Hippocampal formation (tissue), 2 donors: ENCODE data around the gene TOP1.
A peak's percentile ranks its signal among the peaks of the same experiment; 100 is the strongest.
"Not testable (repeated sequence)": the region's sequence is repeated elsewhere in the genome, so short reads cannot be mapped to it uniquely, and the experiment has no call there.

Source experiments
- DNase-seq, 2 donors: peaks; one replicate each; lab custom pipeline; 2025; lab: John Stamatoyannopoulos, UW

The TOP1 gene

DNA sequence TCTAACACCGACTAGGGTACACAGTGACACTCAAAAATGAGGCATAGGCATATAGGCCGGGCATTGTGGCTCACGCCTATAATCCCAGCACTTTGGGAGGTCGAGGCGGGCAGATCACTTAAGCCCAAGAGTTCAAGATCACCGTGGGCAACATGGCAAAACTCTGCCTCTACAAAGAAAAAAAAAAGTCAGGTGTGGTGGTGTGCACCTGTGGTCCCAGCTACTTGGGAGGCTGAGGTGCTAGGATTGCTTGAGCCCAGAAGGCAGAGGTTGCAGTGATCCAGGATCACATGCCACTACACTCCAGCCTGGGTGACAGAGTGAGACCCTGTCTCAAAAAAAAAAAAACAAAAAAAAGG is 24.7 kb upstream of the TOP1 start:
- not testable (repeated sequence) for DNase-seq

DNA sequence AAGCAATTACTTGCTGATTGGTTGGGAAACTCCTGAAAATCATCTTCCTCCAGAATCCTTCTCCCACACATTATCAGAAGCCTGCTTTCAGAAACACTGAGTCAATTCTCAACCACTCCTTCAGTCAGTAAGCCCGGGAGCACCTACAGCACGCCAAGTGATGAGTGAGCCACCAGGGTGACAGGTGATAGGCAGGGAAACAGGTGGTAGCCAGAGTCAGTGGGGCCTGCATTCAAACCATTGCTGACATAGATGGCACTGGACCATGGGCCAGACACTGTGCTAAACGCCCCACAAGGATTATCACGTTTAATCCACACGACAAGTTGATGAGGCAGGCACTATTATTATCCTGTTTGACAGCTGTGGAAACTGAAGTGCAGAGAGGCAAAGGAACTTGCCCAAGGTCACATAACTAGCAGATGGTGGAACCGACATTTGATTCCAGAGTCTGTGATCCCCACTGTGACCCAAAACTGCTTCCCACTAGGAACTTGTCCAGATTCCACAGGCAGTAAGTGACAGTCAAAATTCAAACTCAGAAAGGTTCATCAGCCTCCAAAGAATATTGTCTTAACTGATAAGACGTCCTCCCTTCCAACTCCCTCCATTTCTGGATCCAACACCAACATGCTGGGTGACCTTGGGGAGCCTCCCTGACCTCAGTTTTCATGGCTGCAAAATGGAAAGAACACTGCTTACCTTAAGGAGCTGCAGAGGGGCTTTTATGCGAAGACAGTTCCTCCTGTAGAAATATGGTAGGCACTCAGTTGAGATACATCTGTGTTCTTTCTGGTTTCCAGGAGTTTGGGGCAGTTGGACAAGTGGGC is 23.9 kb upstream of the TOP1 start:
- DNase-seq = no peak

DNA sequence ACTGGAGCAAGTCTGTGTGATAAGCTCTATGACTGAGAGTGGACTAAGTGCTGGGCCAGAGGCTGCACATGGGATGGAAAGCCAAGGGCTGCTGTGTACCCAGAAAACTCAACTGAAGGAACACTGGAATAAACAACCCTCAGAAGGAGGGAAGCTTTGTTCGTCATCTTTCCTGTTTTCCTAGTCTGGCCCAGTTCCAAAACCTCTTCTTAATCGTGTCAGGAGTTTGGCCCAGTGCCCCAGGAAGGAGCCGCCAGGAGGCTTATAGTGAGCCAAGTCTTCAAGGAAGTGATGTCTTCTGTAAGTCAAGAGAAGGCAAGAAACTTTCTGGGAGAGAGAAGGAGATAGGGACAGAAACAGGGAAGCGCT is 23.3 kb upstream of the TOP1 start:
- DNase-seq = no peak

DNA sequence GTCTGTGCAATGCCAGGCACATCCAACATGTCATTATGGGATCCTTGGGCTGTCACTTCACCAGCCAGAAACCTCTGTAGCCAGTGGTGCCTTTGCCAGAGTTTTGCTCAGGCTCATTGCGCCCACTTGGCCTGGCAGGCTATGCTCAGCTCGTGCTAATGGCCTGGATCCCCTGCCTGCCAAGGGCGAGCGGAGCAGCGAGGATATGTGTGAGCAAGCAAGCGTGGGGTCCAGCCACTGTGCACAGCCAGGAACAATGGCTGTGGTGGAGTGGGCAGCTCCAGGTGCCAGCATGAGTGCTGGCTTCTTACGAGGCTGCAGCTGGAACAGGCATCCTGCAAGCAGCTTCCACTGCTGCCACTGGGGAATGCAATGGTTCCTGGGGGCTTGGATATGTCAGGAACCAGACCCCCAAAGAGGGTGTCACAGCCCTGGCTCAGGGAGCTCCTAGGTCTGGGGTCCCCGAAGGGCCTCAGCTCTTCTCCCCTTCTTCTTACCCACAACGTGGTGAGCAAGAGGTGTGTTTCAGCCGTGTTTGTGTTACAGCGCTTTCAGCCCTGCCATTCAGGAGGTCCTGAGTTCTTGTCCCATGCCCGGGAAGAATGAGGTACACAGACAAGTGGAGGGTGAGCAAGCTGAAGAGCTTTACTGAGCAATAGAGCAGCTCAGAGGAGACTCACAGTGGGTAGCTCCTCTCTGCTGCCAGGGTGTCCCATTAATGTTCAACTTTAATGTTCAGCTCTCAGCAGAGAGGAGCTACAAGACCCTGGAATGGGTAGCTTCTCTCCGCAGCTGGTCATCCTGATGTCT is 22.3 kb upstream of the TOP1 start:
- no peak for DNase-seq

DNA sequence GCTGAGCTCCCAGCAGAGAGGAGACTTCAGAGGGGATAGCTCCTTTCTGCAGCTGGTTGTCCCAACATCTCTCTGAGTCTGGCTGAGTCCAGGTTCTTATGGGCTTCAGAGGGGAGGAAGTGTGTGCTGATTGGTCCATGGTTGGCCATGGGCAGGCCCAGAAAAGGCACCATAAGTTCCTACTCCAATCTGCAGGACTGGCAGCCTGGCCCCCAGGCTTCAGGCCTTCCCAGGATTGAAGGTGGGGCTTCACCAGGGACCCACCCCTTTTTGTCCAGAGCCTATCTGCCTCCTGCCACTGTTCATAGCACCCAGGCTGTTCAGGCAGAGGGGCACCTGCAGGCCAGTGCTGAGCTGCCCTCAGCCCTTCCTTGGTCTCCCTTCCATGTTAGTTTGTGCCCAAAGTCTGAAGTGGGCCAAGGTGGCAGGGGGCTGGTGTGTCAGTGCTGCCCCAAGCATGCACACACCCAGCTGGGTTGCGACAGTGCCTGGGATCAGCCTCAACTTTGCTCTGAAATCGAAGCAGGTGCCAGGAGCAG is 21.6 kb upstream of the TOP1 start:
- DNase-seq = no peak

DNA sequence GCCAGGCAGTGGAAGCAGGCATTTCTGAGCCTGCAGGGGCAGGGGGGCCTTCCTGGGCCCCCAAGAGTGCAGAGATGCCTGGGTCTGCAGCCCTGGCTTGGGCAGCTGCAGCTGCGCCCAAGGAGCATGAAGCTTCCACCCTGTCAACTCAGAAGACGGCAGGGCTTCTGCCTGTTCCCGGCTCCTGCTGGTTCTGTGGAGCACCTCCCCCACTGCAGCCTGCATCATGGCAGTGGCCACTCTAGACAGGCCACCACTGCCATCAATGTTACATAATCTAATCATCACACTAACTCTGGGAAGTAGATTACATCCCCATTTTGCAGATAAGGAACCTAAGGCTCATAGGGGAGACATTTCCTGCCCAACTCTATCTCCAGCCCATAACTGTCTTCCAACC is 21.1 kb upstream of the TOP1 start:
- no peak for DNase-seq

DNA sequence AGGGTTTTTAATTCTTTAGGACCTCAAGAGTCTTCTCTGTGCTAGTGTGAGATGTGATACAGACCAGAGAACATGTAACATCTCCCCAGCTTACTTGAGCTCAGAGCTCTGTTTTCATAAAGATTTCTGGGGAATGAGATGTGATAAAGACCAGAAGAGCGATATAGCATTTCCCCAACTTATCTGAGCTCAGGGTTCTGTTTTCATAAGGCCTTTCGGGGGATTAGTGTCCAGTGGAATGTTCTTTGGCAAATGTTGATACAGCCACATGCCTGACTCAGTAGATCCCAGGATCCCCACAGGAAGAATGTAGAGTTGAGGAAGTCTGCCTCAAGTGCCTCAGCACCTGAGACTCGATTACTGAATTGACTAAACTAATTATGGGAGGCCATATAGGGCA is 18.7 kb upstream of the TOP1 start:
- no peak for DNase-seq

DNA sequence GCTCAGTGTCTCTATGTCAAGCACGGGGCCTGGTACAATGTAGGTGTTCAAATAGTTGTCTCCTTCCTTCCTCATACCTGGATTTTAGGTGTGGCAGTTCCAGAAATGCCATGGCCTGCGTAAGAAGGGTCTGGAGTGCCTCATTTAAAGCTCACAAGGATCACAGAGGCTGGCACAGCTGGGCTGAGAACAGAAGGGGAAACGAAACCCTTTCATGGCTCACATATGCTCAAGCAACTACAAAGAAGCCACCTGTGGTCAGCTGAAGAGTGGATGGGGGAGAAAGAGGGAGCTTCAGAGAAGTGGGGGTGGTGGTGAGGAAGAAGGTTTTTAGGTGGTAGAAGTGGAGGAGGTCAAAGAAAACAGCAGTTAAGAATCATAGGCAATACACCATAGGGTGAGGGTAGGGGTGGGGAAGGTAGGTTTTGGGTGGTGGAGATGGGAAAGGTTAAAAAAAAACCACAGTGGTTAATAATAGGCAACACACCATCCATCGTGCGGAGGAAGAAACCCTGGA is 17.0 kb upstream of the TOP1 start:
- DNase-seq = no peak

DNA sequence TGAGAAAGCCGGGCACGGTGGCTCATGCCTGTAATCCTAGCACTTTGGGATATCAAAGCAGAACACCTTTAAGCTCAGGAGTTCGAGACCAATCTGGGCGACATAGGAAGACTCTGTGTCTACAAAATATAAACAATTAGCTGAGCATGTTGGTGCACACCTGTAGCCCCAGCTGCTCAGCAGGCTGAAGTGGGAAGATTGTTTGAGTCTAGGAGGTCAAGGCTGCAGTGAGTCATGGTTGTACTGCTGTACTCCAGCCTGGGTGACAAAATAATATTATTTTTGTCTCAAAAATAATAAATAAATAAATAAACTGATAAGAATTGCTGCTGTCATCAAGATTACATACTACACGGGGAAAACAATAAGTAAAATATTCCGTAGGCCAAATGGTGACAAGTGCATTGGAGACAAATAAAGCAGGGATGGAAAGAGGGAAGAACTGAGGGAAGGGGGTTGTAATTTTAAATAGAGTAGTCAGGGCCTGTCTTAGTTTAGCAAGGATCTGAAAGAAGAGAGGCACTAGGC is 14.0 kb upstream of the TOP1 start:
- no peak for DNase-seq

DNA sequence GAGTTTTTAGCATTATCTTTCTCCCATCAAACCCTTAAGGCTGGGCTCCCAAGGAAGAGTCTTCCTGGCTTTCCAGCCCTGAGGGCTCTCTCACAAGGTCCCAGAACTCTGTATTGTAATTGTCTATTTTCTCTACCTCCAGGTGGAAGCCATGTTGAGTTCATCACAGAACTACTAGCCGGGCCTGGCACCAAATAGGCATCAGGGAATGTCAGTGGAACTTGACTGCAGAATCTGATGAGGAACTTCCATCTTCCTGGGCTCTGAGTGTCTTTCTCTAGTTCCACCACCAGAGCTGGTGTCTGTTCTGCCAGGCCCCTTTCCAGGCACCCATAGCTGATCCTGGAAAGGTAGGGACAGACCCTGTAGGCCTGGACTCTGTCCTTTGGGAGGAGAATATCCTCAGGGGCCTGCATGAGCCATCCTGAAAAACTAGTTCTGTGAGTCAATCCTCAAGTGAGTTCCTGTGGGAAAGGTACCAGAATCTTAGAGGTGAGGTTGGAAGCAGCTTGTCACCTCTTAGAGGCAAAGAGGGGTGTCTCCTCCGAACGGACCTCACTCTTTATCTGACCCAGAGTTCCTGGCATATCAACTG is 11.1 kb upstream of the TOP1 start:
- no peak for DNase-seq

DNA sequence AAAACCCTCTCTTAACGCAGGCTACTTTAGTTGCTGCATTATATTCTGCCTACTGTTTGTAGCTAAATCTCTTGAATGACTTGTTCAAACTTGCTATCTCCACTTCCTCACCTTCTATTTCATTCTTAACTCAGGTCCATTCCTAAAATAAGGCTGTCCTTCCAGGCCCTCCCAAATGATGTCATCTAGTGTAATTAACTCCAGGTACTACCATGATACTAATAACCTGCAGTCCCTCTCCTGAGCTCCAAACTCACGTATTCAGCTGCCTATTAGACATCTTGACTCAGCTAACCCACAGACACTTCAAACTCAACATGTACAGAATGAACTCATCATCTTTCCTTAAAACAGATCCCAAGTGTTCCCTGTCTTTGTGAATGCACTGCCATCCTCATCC is 10.5 kb upstream of the TOP1 start:
- no peak for DNase-seq

DNA sequence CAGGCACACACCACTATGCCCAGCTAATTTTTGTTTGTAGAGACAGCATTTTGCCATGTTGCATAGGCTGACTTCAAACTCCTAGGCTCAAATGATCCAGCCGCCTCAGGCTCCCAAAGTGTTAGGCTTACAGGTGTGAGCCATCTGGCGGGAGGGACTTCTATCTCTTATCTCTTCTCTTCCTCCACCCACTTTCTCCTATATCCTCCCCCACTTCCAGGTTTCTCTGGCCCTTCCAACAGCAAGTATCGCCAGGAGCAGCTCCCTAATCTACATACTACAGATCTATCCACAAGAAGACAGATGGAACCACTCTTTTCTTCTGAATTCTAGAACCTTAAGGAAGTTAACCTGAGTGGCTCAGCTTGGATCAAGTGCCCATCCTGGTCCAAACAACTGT is 5.1 kb upstream of the TOP1 start:
- no peak for DNase-seq

DNA sequence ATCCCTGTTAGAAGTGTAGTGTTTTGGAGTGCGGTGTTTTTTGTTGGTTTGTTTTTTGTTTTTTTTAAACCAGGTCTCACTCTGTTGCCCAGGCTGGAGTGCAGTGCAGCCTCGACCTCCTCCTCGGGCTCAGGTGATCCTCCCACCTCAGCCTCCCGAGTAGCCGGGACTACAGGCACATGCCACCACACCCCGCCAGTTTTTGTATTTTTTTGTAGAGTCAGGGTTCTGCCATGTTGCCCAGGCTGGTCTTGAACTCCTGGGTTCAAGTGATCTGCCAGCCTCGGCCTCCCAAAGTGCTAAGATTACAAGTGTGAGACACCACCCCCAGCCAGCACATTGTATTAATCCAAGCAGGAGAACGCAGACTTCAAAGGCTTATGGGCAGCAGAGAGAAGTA is 1.3 kb upstream of the TOP1 start:
- no peak for DNase-seq

DNA sequence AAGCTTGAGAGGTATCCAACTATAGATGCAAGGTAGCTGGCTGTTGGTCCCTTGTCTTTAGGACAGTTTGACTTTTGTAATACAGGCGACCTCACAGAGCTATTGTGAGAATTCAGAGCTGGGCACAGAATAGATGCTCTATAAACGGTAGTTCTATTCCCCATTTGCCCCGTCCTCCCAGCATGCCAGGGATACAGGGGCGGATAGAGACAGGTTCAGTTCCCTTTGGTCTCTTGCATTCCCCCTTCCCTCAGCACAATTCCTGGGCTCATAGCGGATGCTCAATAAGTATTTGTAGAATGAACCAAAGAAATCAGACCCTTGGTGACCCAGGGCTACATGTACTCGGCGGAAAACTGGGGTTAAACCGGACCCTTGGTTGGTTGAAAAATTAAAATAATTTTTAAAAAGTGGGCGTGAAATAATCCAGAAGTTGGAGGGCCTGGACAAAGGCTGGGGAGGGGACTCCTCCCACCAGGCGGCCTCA is 707 bp upstream of the TOP1 start:
- DNase-seq = no peak

DNA sequence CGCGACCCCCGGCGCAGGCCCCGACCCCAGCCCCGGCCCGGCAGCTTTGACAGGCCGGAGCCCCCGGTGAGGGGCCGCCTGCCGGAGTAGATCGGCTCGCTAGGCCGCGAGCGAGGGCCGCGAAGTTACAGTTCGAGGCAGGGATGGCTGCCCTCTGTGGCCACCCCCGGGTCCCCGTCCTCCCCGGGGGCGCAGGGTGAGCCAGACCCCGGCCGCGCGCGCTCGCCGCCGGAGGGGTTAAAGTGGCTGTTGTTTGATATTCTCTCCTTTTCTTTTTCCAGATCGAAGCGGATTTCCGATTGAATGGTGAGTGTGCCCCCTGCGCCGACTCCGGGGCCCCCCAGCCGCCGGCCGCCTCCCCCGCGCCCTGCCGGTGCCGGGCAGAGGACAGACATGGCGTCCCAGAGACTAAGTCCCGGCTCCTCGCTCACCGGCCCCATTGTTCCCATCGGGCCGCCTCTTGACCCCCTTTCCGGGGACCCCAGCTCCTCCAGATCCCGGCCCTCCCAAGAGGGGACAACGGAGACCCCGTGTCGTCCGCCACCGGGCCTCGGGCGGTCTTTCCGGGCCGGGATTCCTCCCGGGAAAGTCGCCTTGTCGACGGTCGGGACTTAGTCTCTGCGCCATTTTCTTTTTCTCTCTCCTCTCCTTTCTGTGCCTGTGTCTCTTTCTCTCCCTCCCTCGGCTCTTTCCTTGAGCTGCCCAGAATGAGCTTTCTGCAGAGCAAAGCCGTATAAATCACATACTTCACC is 704 bp downstream of the TOP1 start:
- peak; percentile 18 to 25 for DNase-seq

DNA sequence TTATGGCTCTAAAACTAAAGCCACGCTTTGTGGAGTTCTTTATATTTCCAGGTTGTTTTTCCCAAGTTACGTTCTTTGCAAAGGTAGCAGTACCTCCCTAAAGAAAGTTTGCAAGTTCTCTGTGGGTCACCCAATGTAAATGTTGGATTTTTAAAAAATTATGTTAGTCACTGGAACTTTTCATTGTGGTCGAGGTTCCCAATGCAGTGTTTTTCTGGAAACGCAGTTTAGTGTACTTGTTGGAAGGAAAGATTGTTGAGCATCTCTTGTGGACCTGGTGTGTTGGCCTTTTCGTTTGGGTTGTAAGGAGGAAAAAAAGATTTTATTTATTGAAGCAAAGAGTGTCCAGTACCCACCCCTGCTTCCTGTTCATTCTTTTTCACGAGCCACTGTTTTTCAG is 1.4 kb downstream of the TOP1 start:
- DNase-seq = no peak

DNA sequence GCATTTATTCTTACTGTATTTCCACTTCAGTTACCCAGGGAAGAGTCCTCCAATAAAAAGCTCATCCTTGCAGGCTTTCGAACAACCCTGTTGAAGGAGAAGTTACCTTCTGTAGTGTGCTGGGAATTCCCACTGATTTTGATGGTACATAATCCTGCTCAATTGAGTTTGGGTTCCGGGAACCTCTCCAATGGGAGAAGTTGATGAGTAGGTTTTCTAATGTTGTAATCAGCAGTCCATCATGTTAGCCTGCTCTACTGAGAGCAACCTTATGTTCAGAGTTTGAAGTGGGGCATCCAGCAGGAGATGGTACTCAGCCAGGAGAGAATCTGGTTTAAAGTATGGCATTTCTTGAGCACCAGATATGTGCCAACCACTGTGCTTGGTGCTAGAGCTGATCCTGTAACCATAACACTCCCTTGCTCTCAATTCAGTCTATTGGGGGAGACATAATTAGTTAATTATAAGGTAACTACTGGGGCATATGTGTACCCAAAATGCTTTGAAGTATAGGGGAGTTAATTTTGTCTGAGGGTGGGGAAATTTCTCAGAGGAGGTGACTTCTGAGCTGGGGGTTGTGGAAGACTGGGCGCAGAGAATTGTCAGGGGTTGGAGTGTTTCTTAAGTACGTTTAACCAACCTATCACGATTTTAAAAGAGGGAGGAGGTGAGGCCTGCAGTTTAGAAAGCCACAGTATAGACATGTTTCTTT is 2.1 kb downstream of the TOP1 start:
- no peak for DNase-seq

DNA sequence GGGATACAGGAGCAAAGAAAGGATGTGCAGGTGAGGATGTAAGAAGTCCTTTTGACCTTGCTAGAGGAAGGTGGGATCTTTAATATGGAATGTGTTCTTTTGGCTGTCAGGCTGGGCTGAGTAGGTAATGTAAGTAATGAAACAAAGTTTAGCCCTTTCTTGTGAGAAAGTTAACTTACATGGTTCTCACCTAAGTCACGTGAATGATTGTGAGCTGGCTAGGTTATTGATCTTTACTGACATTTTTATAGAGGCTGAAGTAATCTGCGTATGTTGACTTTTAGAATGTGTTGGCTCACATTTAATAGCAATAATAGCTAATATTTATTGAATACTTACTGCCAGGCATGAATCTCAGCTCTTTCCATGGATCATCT is 2.6 kb downstream of the TOP1 start:
- no peak for DNase-seq

DNA sequence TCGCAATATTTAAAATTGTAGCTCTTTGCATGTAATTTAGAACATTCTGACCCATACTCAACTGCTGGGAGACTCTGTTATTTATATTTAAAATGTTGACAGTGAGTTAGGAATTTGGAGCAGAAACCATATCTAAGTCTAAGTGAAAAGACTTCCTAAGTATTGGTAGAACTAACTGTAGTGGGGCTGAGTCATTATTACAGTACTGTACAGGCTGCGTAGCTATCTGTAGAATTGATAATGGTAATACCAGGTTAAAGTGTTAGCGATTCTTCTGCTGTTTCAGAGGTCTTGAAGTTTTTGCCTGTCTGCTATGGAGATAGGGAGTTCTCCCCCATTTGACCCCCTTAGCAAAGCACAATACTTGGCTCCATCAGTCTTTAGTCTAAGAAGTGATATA is 3.6 kb downstream of the TOP1 start:
- no peak for DNase-seq

DNA sequence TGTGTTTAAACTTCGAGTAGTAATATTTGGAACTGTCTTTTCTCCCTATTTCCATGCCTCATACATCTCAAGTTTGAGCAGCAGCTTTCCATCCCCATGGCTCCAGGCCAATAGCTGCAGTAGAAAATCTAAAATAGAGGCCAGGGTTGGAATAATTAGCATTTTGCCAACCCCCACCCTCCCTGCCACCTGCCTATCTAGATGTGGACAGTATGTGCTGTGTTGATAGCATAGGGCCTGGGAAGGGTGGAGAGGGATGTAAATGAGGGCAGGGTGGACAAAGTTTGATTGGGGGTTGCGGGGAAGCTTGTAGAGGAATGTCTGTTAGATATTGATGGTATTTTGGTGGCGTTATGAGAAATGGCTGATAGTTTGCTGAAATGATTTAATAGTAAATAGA is 5.6 kb downstream of the TOP1 start:
- DNase-seq = no peak

DNA sequence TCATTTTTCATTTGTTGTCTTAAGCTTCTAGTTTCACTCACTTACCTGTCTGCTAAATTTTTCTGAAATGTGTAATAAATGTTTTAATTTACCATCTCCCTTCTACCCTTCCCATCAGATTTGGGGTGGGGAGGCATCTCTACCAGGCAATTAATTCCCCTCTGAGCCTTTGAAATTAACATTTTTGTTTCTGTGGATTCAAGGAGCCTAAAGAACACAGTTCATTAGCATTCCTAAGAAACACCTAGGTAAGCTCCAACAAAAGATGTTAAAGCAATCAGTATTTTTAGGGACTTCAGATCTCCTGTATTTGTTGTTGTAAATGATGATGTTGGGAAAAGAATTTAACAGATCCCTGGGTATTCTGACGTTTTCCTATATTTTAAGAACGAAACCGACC is 6.6 kb downstream of the TOP1 start:
- DNase-seq = no peak
